ENCODE measurements around the gene ARRDC1. TPM values are rescaled to one million over a fixed set of nuclear protein-coding genes. Genes with fewer than 3 reads are reported as not detected.

Gene ARRDC1
- polyA plus RNA-seq, 1 of the 3 experiments (the other 2 are of a cell fraction): 49.7 TPM

DNA sequence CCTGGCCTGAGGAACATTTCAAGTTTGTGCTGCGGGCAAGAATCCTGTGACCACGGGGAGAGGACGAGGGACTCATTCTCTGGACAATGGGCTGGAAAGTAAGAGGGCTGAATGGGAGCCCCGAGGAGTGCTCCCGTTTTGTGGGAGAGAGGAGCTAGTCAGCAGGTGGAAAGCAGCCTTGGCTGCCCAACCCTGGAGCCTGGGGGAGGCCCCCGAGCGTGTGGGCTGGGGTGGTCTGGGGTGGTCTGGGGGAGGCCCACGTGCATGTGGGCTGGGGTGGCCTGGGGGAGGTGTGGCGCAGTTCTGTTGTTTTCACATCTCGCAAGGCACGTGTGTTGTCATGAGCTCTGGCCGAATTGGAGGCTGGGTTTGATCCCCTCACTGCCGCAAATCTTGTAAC, 40.9 kb downstream of the ARRDC1 start:
- TF ChIP-seq GABPA (IDR thresholded peaks at IDR 0.05; ENCODE audit: low read depth) (no peak), RCOR1 (IDR thresholded peaks at IDR 0.05; ENCODE audit: low read length) (no peak), RAD21 (IDR thresholded peaks at IDR 0.05; ENCODE audit: low read length) (no peak), TEAD4 (IDR thresholded peaks at IDR 0.05; ENCODE audit: borderline replicate concordance, insufficient read depth) (no peak), TCF12 (IDR thresholded peaks at IDR 0.05) (no peak)
- Histone ChIP-seq H2AFZ (ENCODE audit: low read depth) (no peak overlapping the region), H3K4me2 (no peak overlapping the region), H3K9me2 (no peaks in the 10 kb centered on the region), H3K27me3 (ENCODE audit: insufficient read depth) (no peaks in the 10 kb centered on the region), H3K9ac (no peak overlapping the region), H3F3A (replicated peaks; ENCODE audit: insufficient read depth) (no peaks in the 10 kb centered on the region), H3K79me2 (ENCODE audit: insufficient read depth) (peaks cover 100% of the 10 kb centered on the region), H3K27ac (ENCODE audit: low read depth in 2 of 2, low read length in 1 of 2) (no peak overlapping the region), H3K4me1 (ENCODE audit: control insufficient read depth in 1 of 2, insufficient read depth in 2 of 2, low read depth in 1 of 2, low read length in 1 of 2) (no peaks in the 10 kb centered on the region; a peak in 1 of 4 replicates), H4K20me1 (ENCODE audit: insufficient read depth) (peaks cover 76% of the 10 kb centered on the region), H3K9me3 (no peaks in the 10 kb centered on the region), H3K4me3 (ENCODE audit: low read depth in 2 of 2, low read length in 1 of 2) (no peak overlapping the region), H3K36me3 (replicated peaks in 1 of 2; ENCODE audit: control insufficient read depth in 1 of 2, insufficient read depth in 2 of 2, low read length in 1 of 2) (peaks cover 0 to 8% of the 10 kb centered on the region in 2 experiments)
- no peak for DNase-seq
- CTCF ChIA-PET: no interaction called here
- WGBS (ENCODE audit: low lambda C conversion rate): 92% methylated on average over 10 of the region's 13 CpGs
- POLR2A ChIA-PET: no interaction called here

DNA sequence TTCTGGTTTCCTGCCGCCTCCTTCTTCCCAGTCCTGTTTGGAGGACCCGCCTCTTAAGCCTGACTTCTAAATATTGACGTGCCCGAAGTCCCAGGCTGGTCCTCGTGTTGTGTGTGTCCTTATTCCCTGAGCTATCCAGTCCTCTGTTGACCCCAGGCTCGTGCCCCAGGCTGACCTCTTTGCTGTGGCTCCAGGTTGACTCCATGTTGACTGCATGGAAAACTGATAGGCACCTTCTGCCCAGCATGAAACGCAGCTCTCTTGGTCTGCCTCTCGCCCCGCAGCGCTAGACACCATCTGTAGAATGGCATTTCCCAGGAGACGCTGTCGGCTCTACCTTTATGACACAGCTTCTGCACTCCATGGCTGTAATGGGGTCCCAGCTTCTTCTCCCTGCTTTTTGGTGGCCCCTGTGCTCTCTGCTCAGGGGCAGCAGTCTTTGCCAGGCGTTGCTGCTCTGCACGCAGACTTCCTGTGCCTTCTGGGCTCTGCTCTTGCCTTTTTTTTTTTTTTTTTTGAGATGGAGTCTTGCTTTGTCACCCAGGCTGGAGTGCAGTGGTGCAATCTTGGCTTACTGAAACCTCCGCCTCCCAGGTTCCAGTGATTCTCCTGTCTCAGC, 41.7 kb downstream of the ARRDC1 start:
- POLR2A ChIA-PET: no interaction called here
- Histone ChIP-seq H3K4me3 (ENCODE audit: low read depth in 2 of 2, low read length in 1 of 2) (no peak overlapping the region), H4K20me1 (ENCODE audit: insufficient read depth) (peaks cover 78% of the 10 kb centered on the region), H3K27ac (ENCODE audit: low read depth in 2 of 2, low read length in 1 of 2) (no peak overlapping the region), H3K9me3 (no peaks in the 10 kb centered on the region), H3K9ac (no peak overlapping the region), H3K4me2 (no peak overlapping the region), H3K4me1 (ENCODE audit: control insufficient read depth in 1 of 2, insufficient read depth in 2 of 2, low read depth in 1 of 2, low read length in 1 of 2) (no peaks in the 10 kb centered on the region; a peak in 1 of 4 replicates), H3K9me2 (no peaks in the 10 kb centered on the region), H3K79me2 (ENCODE audit: insufficient read depth) (peaks cover 100% of the 10 kb centered on the region), H3K36me3 (replicated peaks in 1 of 2; ENCODE audit: control insufficient read depth in 1 of 2, insufficient read depth in 2 of 2, low read length in 1 of 2) (peaks cover 0 to 15% of the 10 kb centered on the region in 2 experiments), H2AFZ (ENCODE audit: low read depth) (no peak overlapping the region), H3K27me3 (ENCODE audit: insufficient read depth) (no peaks in the 10 kb centered on the region), H3F3A (replicated peaks; ENCODE audit: insufficient read depth) (no peaks in the 10 kb centered on the region)
- WGBS (ENCODE audit: low lambda C conversion rate): 92% methylated on average over 15 of the region's 15 CpGs
- CTCF ChIA-PET: no interaction called here
- DNase-seq: no peak
- no peak for TF ChIP-seq EZH2phosphoT487 (IDR thresholded peaks at IDR 0.05; ENCODE audit: borderline replicate concordance, low read depth)
- no peak for TF ChIP-seq YY1 (IDR thresholded peaks at IDR 0.05; ENCODE audit: low read depth)
- TF ChIP-seq MEF2A (IDR thresholded peaks at IDR 0.05; ENCODE audit: borderline replicate concordance, low read depth): no peak
- TF ChIP-seq RCOR1 (IDR thresholded peaks at IDR 0.05; ENCODE audit: low read length): no peak
- TF ChIP-seq POLR2AphosphoS5 (IDR thresholded peaks at IDR 0.05; ENCODE audit: low read depth, low read length): no peak
- no peak for TF ChIP-seq TCF12 (IDR thresholded peaks at IDR 0.05)
- TF ChIP-seq, protein P1, sequence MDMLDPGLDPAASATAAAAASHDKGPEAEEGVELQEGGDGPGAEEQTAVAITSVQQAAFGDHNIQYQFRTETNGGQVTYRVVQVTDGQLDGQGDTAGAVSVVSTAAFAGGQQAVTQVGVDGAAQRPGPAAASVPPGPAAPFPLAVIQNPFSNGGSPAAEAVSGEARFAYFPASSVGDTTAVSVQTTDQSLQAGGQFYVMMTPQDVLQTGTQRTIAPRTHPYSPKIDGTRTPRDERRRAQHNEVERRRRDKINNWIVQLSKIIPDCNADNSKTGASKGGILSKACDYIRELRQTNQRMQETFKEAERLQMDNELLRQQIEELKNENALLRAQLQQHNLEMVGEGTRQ (IDR thresholded peaks at IDR 0.05; ENCODE audit: borderline replicate concordance, low read depth, low read length): no peak
- no peak for TF ChIP-seq RFX5 (IDR thresholded peaks at IDR 0.05; ENCODE audit: low read length)

DNA sequence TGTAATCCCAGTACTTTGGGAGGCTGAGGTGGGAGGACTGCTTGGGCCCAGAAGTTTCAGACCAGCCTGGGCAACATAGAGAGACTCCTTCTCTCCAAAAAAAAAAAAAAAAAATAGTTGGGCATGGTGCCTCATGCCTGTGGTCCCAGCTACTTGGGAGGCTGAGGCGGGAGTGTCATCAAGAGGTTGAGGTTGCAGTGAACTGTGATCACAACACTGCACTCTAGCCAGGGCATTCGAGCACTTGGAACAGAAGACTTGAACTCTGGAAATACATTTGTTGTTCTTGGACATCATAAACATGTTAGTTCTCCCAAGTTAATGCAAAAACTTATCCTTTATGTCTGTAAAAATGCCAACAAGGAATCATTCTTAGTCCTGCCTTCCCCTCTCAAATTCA, 42.9 kb downstream of the ARRDC1 start:
- Histone ChIP-seq H3K9me2 (no peaks in the 10 kb centered on the region), H3K4me1 (ENCODE audit: control insufficient read depth in 1 of 2, insufficient read depth in 2 of 2, low read depth in 1 of 2, low read length in 1 of 2) (no peaks in the 10 kb centered on the region; a peak in 1 of 4 replicates), H3K79me2 (ENCODE audit: insufficient read depth) (peaks cover 99% of the 10 kb centered on the region), H3F3A (replicated peaks; ENCODE audit: insufficient read depth) (no peaks in the 10 kb centered on the region), H3K36me3 (replicated peaks in 1 of 2; ENCODE audit: control insufficient read depth in 1 of 2, insufficient read depth in 2 of 2, low read length in 1 of 2) (peaks cover 0 to 18% of the 10 kb centered on the region in 2 experiments), H3K4me3 (ENCODE audit: low read depth in 2 of 2, low read length in 1 of 2) (no peak overlapping the region), H3K9me3 (no peaks in the 10 kb centered on the region), H2AFZ (ENCODE audit: low read depth) (no peak overlapping the region), H3K27me3 (ENCODE audit: insufficient read depth) (no peaks in the 10 kb centered on the region), H4K20me1 (ENCODE audit: insufficient read depth) (peaks cover 74% of the 10 kb centered on the region), H3K4me2 (no peak overlapping the region), H3K27ac (ENCODE audit: low read depth in 2 of 2, low read length in 1 of 2) (no peak overlapping the region), H3K9ac (no peak overlapping the region)
- no peak for DNase-seq
- CTCF ChIA-PET: no interaction called here
- POLR2A ChIA-PET: no interaction called here
- no peak for TF ChIP-seq POLR2AphosphoS5 (IDR thresholded peaks at IDR 0.05; ENCODE audit: low read depth, low read length)
- no peak for TF ChIP-seq FOSL2 (IDR thresholded peaks at IDR 0.05; ENCODE audit: borderline replicate concordance, low read depth)
- 96% methylated on average over 2 of the region's 2 CpGs for WGBS (ENCODE audit: low lambda C conversion rate)
